Right lobe of liver (tissue), 6 donors: ENCODE measurements around the gene INCA1. TPM values are rescaled to one million over a fixed set of nuclear protein-coding genes. Genes with fewer than 3 reads are reported as not detected.

ENCODE experiments used
- ATAC-seq, 4 donors: fragments of 200-7000 bp; cut with Tn5 transposase; one replicate each; pipeline ENCODE4 v1.9.1; 2020; ENCODE audit warnings: mild to moderate bottlenecking in 4 of 4, moderate library complexity in 4 of 4
- DNase-seq, 3 donors: peaks; one replicate each; pipeline ENCODE4 v3.0.0-alpha.2; 2020
- H3K27ac ChIP-seq, 3 donors: fragments of 200-600 bp; one replicate each; pipeline ENCODE4 v1.8.0; 2022
- H3K27me3 ChIP-seq, 2 donors: fragments of 200-600 bp; one replicate each; pipeline ENCODE4 v1.8.0; 2022
- H3K36me3 ChIP-seq, 4 donors: fragments of 200-600 bp; sonication (generic) in 1 of 4; one replicate each; pipeline versions ENCODE4 v1.5.1 to v1.8.0; 2017 to 2022; ENCODE audit warnings: control low read depth in 1 of 4
- H3K4me1 ChIP-seq, 4 donors: fragments of 200-600 bp; sonication (generic) in 1 of 4; one replicate each; pipeline versions ENCODE4 v1.5.1 to v1.8.0; 2017 to 2022; ENCODE audit warnings: control low read depth in 1 of 4
- H3K4me3 ChIP-seq, 3 donors: fragments of 200-600 bp; one replicate each; pipeline ENCODE4 v1.8.0; 2022
- H3K9me3 ChIP-seq, 4 donors: fragments of 200-600 bp; sonication (generic) in 1 of 4; one replicate each; pipeline versions ENCODE4 v1.5.1 to v1.8.0; 2017 to 2022; ENCODE audit warnings: control low read depth in 1 of 4
- CTCF ChIP-seq, 4 donors: fragments of 200-600 bp in 3 of 4; fragments of 450-650 bp in 1 of 4; IDR thresholded peaks; one replicate each; pipeline versions ENCODE4 v1.5.1 to v1.8.0; 2016 to 2022; ENCODE audit warnings: antibody characterized with exemption in 4 of 4, mild to moderate bottlenecking in 2 of 4
- POLR2A ChIP-seq: fragments of 450-650 bp; IDR thresholded peaks from one replicate; pipeline ENCODE4 v1.6.1; 2017; ENCODE audit warnings: antibody characterized with exemption, mild to moderate bottlenecking
- WGBS: methylation state at CpG from one replicate; pipeline ENCODE4 v1.1.6; 2018; ENCODE audit warnings: low coverage, low lambda C conversion rate; ENCODE audit not compliant: insufficient coverage; ENCODE audit errors: missing lambda C conversion rate; 5-methylcytosine and 5-hydroxymethylcytosine counted together
- intact Hi-C, 2 donors: fragments of 100-400 bp; cut with DNase I; formaldehyde crosslinking; loops; one replicate each; pipeline versions ENCODE4 v1.11.2 to v1.14.1; 2022
- total RNA-seq, 6 experiments: library from RNA; depleted of rRNA in 2 of 6; stranded (reverse); fragments of >200 nt in 2 of 6; fragmentation: NEBNext Ultra II Directional in 3 of 6; extraction: Animal tissue kit (Norgen Biotek cat#: 25700) in 3 of 6; gene quantifications; one replicate each; pipeline versions ENCODE4 v1.1.0 to v1.2.4, GENCODE V29; 2016 to 2023
- donor health status: DM: no; HTN: yes; CAD: no.
- donor health status: DM: no; HTN: no; CAD: no.
- donor health status: DM: no; HTN: no; CAD: no.
- donor health status: DM: no; HTN: yes; CAD: no.
- donor health status: DM: no; HTN: yes; CAD: no.

The INCA1 gene
- total RNA-seq, 6 experiments from 2014 or later = 0.83 to 1.3 (median 0.97) TPM; not detected in 1

- H3K4me3 ChIP-seq = no peak overlapping the region
- no peak for TF ChIP-seq POLR2A
- TF ChIP-seq CTCF (IDR thresholded peaks at IDR 0.05) = no peak
- H3K27me3 ChIP-seq = no peaks in the 10 kb centered on the region
- H3K36me3 ChIP-seq = peaks cover 7 to 77% (median 46%) of the 10 kb centered on the region in 4 donors
- no peaks in the 10 kb centered on the region for H3K9me3 ChIP-seq
- ATAC-seq (no peak), DNase-seq (peak in 1 of 3 donors; percentile 38)
- WGBS = 89% methylated on average over 10 of the region's 18 CpGs
- H3K4me1 ChIP-seq = peaks cover 0 to 14% (median 6%) of the 10 kb centered on the region in 4 donors
- intact Hi-C loops = no loop called here
- no peak overlapping the region for H3K27ac ChIP-seq
These were observed 6.0 kb upstream of the INCA1 start for GRCh38 chr17:5003214-5003867.

GRCh38 chr17:5002121-5002788 lies 4.9 kb upstream of the INCA1 start:
- no peak overlapping the region for H3K27ac ChIP-seq
- H3K4me1 ChIP-seq = peaks cover 0 to 14% (median 6%) of the 10 kb centered on the region in 4 donors
- no peak for TF ChIP-seq CTCF (IDR thresholded peaks at IDR 0.05)
- TF ChIP-seq POLR2A = no peak
- peaks cover 7 to 66% (median 38%) of the 10 kb centered on the region in 4 donors for H3K36me3 ChIP-seq
- H3K4me3 ChIP-seq = no peak overlapping the region
- no peaks in the 10 kb centered on the region for H3K27me3 ChIP-seq
- intact Hi-C loops = no loop called here
- 90% methylated on average over 11 of the region's 20 CpGs for WGBS
- no peak for ATAC-seq
- H3K9me3 ChIP-seq = no peaks in the 10 kb centered on the region
- no peak for DNase-seq

- peak overlapping the region in 2 of 3 donors; percentile 23 to 84 for H3K27ac ChIP-seq
- WGBS = 20% methylated on average over 1 of the region's 11 CpGs
- H3K36me3 ChIP-seq = peaks cover 7 to 46% (median 25%) of the 10 kb centered on the region in 4 donors
- H3K4me3 ChIP-seq = peak overlapping the region; percentile 95 to 99 (median 96)
- ATAC-seq (peak; percentile 21 to 48 (median 38)), DNase-seq (peak; percentile 78 to 87 (median 85))
- intact Hi-C loops = no loop called here
- TF ChIP-seq CTCF (IDR thresholded peaks at IDR 0.05) = no peak
- no peak for TF ChIP-seq POLR2A
- no peaks in the 10 kb centered on the region for H3K9me3 ChIP-seq
- H3K27me3 ChIP-seq = no peaks in the 10 kb centered on the region
- H3K4me1 ChIP-seq = peaks cover 0 to 14% (median 6%) of the 10 kb centered on the region in 4 donors
These were observed 2.9 kb upstream of the INCA1 start for GRCh38 chr17:5000237-5000639.

GRCh38 chr17:4999430-5000093 lies 2.2 kb upstream of the INCA1 start:
- Histone ChIP-seq H3K27me3 (no peaks in the 10 kb centered on the region), H3K4me1 (peaks cover 0 to 14% (median 6%) of the 10 kb centered on the region in 4 donors), H3K9me3 (no peaks in the 10 kb centered on the region), H3K4me3 (peak overlapping the region; percentile 95 to 99 (median 96)), H3K36me3 (peaks cover 4 to 39% (median 20%) of the 10 kb centered on the region in 4 donors), H3K27ac (peak overlapping the region in 2 of 3 donors; percentile 23 to 84)
- TF ChIP-seq CTCF (IDR thresholded peaks at IDR 0.05) (no peak), POLR2A (no peak)
- 53% methylated on average over 12 of the region's 12 CpGs for WGBS
- intact Hi-C loops = no loop called here
- ATAC-seq = no peak
- no peak for DNase-seq
